Cardiac muscle cell (in vitro differentiated cells and primary cell): ENCODE measurements around the gene NOXA1. TPM values are rescaled to one million over a fixed set of nuclear protein-coding genes. Genes with fewer than 3 reads are reported as not detected.

Experiments
- DNase-seq, 2 donors: peaks; one replicate each; pipeline versions ENCODE4 v3.0.0 to v3.0.0-alpha.2; 2010 to 2017; ENCODE audit warnings: low read depth in 1 of 2, low spot score in 1 of 2
- H3K27ac ChIP-seq: fragments of 200-600 bp; sonication (generic); 2 replicates; pipeline ENCODE4 v1.5.1; 2016
- H3K27me3 ChIP-seq: fragments of 200-600 bp; sonication (generic); 2 replicates; pipeline ENCODE4 v1.6.0; 2016; ENCODE audit warnings: control low read depth
- H3K36me3 ChIP-seq: fragments of 200-600 bp; sonication (generic); 2 replicates; pipeline ENCODE4 v1.5.1; 2016; ENCODE audit warnings: control low read depth
- H3K4me1 ChIP-seq: fragments of 200-600 bp; sonication (generic); 2 replicates; pipeline ENCODE4 v1.8.1; 2017; ENCODE audit warnings: low read depth, mild to moderate bottlenecking, mixed run types
- H3K4me3 ChIP-seq: fragments of 200-600 bp; sonication (generic); 2 replicates; pipeline ENCODE4 v1.5.1; 2016; ENCODE audit warnings: mild to moderate bottlenecking
- H3K9me3 ChIP-seq: fragments of 200-600 bp; sonication (generic); 2 replicates; pipeline ENCODE4 v1.5.1; 2017; ENCODE audit warnings: low read depth, mild to moderate bottlenecking, control low read depth
- polyA plus RNA-seq: library from polyadenylated mRNA; unstranded; fragments of >200 nt; fragmentation: Nextera tagmentation; extraction: Ambion mirVana; gene quantifications from 2 replicates; pipeline ENCODE4 v1.2.1, GENCODE V29; 2016
- total RNA-seq: library from RNA; depleted of rRNA; stranded (reverse); fragments of >200 nt; gene quantifications from 2 replicates; pipeline ENCODE4 v1.2.3, GENCODE V29; 2016
- TF ChIP-seq, protein P1 (sequence below): IDR thresholded peaks from 2 replicates; pipeline ENCODE4 v1.5.1; 2012; ENCODE audit warnings: low read depth, mild to moderate bottlenecking, low read length

Gene NOXA1
- total and polyA plus RNA-seq, 2 experiments from 2014 or later = 8.1 to 12.0 TPM

DNA sequence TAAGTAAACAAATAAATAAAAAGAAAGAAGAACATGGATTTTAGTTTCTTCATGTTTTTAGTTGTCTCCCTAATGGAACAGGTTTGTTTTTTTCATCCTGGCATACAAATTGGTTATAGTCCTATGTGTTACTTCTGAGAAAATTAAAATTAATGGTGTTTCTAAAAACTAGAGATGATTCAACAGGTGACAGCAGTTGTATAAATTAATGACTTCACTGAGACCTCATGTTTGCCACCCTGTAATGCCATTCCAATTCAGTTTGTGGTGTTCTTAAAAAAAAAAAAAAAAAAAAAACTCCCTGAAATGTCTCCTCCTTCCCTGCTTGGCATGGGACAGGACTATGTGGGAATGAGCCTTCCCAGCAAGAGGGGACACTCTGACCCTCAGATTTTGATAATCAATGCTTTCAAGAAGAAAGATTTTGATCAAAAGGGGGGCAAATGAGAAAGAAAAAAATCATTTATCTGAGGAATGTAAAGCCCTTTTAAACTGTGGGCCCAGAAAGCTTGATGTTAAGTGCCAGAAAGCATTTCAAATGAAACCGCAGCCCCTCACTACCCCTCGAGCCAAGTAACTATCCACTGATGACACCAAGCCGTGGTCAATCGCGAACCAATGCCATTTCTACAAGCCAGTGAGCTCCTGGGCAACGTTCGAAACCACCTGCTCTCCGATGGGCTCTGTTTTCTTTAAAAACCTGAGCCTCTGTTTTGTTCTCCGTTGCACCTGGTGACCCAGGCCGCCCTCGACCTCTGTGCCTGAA is 1.2 kb upstream of the NOXA1 start:
- peak overlapping the region; percentile 69 for H3K4me3 ChIP-seq
- no peaks in the 10 kb centered on the region for H3K9me3 ChIP-seq
- TF ChIP-seq, protein P1, sequence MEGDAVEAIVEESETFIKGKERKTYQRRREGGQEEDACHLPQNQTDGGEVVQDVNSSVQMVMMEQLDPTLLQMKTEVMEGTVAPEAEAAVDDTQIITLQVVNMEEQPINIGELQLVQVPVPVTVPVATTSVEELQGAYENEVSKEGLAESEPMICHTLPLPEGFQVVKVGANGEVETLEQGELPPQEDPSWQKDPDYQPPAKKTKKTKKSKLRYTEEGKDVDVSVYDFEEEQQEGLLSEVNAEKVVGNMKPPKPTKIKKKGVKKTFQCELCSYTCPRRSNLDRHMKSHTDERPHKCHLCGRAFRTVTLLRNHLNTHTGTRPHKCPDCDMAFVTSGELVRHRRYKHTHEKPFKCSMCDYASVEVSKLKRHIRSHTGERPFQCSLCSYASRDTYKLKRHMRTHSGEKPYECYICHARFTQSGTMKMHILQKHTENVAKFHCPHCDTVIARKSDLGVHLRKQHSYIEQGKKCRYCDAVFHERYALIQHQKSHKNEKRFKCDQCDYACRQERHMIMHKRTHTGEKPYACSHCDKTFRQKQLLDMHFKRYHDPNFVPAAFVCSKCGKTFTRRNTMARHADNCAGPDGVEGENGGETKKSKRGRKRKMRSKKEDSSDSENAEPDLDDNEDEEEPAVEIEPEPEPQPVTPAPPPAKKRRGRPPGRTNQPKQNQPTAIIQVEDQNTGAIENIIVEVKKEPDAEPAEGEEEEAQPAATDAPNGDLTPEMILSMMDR = no peak
- no peaks in the 10 kb centered on the region for H3K36me3 ChIP-seq
- no peaks in the 10 kb centered on the region for H3K27me3 ChIP-seq
- DNase-seq = no peak
- peaks cover 13% of the 10 kb centered on the region for H3K4me1 ChIP-seq
- no peak overlapping the region for H3K27ac ChIP-seq

DNA sequence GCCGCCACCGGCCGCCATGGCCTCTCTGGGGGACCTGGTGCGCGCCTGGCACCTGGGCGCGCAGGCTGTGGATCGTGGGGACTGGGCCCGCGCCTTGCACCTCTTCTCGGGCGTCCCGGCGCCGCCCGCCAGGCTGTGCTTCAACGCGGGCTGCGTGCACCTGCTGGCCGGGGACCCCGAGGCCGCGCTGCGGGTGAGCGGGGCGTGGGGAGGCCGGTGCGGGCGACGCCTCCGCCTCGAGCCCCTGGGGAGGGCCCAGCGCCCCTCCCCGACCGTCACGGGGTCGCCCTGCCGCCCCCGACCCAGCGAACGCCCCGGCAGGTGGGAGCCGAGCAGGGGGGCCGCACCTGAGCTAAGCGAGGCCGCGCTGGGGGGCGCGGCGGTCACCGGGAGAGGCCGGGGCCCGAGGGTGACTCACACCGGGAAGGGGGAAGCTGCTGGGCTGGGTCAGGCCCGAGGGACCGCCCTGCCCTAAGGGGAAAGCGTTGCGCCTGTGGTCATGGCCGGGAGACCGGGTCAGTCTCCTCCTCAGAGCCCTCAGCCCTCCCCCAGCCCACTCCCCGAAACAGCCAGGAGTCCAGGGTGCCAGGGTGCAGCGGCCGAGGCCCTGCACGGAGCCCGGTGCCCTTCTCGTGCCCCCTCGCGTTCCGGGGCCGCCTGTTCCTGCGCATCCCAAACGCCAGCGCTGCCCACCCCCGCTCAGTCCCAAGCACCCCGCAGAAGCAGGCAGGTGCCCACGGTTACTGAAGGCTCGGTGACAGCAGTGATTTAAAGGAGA is 510 bp downstream of the NOXA1 start:
- peaks cover 13% of the 10 kb centered on the region for H3K4me1 ChIP-seq
- no peak overlapping the region for H3K27ac ChIP-seq
- H3K4me3 ChIP-seq = peak overlapping the region; percentile 69
- H3K36me3 ChIP-seq = no peaks in the 10 kb centered on the region
- TF ChIP-seq, protein P1 = no peak
- H3K27me3 ChIP-seq = no peaks in the 10 kb centered on the region
- no peaks in the 10 kb centered on the region for H3K9me3 ChIP-seq
- DNase-seq = no peak

DNA sequence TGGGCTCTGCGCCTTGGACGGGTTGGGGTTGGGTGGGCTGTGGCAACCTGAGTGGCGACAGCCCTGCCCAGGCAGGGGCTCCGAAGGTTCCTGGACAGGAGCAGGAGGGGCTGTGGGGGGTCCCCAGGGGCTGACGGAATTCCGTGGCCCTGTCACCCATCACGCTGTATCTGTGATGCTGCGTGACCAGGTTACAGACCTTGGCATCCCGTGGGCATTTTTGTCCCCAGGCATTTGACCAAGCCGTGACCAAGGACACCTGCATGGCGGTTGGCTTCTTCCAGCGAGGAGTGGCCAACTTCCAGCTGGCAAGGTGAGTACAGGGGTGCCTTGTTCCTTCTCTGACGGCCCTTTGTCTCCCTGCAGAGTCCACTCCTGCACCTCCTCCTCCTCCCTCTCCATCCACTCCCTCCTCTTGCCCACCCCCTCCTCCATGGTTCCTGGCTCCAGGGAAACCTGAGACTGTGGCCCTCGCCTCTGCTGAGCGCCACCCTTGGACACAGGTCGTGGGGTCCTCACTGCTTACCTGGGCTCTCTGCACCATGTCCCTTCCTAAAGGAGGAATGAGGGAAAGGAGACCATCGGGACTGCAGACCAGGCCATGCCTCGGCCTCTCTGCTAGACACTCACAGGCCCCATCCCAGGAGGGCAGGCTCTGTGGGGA is 3.0 kb downstream of the NOXA1 start:
- H3K36me3 ChIP-seq = no peaks in the 10 kb centered on the region
- no peak for DNase-seq
- H3K9me3 ChIP-seq = no peaks in the 10 kb centered on the region
- peaks cover 13% of the 10 kb centered on the region for H3K4me1 ChIP-seq
- H3K4me3 ChIP-seq = no peak overlapping the region
- H3K27me3 ChIP-seq = no peaks in the 10 kb centered on the region
- H3K27ac ChIP-seq = peak overlapping the region; percentile 59
- TF ChIP-seq, protein P1 = no peak

DNA sequence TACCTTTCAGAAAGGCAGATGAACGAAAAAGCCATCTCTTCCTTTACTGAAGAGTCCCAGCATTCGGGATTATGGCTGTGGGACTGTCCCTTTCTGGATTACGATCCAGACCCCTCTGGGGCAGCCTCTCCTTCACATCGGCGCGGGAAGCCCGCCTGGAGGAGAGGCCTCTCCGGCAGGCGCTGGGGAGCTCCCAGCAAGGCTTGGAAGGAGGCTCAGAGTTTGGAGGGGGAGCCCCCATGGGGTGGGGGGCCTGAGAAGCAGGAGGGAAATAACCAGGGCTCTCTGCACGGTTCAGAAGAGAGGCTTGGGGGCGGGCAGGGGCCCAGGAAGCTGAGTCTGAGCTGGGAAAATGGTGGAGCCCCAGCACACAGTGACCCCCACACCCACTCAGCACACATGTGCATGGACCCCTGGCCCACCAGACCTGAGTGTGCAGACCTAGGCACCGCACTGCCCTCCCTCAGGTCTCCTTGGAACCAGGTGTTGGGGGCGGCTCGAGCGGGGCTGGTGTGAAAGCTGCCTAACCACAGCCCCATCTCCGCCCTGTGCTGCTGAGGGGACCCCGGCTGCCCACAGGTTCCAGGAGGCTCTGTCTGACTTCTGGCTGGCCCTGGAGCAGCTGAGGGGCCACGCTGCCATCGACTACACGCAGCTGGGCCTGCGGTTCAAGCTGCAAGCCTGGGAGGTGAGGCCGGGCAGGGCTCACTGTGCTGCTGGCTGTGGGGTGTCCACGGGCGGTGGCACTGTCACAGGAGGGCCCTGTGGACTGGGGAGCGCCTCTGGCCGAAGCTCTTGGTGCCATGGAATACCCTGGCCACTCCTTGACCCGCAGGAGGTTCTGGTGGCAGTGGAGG is 4.5 kb downstream of the NOXA1 start:
- H3K9me3 ChIP-seq = no peaks in the 10 kb centered on the region
- no peaks in the 10 kb centered on the region for H3K36me3 ChIP-seq
- no peak overlapping the region for H3K4me3 ChIP-seq
- H3K4me1 ChIP-seq = peaks cover 13% of the 10 kb centered on the region
- no peaks in the 10 kb centered on the region for H3K27me3 ChIP-seq
- TF ChIP-seq, protein P1 = no peak
- no peak for DNase-seq
- H3K27ac ChIP-seq = no peak overlapping the region

DNA sequence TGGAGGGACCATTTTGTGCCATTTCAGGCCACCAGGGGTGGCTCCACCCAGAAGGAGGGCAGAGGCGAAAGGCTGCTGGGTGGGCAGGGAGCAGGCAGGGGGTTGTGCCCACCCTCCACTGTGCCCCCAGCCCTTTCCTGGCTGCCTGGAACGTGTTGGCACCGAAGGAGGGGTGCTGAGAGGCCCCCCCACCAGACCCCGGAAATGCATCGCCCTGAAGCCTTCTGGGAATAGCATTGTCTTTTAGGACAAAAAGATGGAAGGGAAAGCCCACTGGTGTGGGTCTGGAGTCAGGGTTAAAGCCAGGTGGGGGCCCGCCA is 5.1 kb downstream of the NOXA1 start:
- Histone ChIP-seq H3K27ac (no peak overlapping the region), H3K27me3 (no peaks in the 10 kb centered on the region), H3K36me3 (no peaks in the 10 kb centered on the region), H3K9me3 (no peaks in the 10 kb centered on the region), H3K4me1 (peaks cover 13% of the 10 kb centered on the region), H3K4me3 (no peak overlapping the region)
- no peak for DNase-seq
- TF ChIP-seq, protein P1 = no peak
